HepG2 (cell line): ENCODE results near the gene SYNE1. TPM values are rescaled to one million over a fixed set of nuclear protein-coding genes. Genes with fewer than 3 reads are reported as not detected.

Experiments
- KAT2B ChIP-seq: fragments of 150-350 bp; IDR thresholded peaks from 2 replicates; pipeline ENCODE4 v1.6.1; 2014; ENCODE audit warnings: low read depth, low read length, borderline replicate concordance
- KMT2B ChIP-seq: IDR thresholded peaks from 2 replicates; pipeline ENCODE4 v1.6.1; 2016; ENCODE audit warnings: missing genetic modification reagents, missing compliant biosample characterization
- MAFF ChIP-seq: IDR thresholded peaks from 2 replicates; pipeline ENCODE4 v1.6.1; 2011; ENCODE audit warnings: low read depth, low read length, improper control_type of control experiment
- NFIC ChIP-seq: IDR thresholded peaks from 2 replicates; pipeline ENCODE4 v1.6.1; 2012; ENCODE audit warnings: mild to moderate bottlenecking, low read length, inconsistent platforms
- RARA ChIP-seq: IDR thresholded peaks from 2 replicates; pipeline ENCODE4 v1.6.1; 2016; ENCODE audit warnings: missing genetic modification reagents, missing compliant biosample characterization
- REXO4 ChIP-seq: sonication (generic); formaldehyde crosslinking; IDR thresholded peaks from 2 replicates; pipeline ENCODE4 v1.8.0; 2022; ENCODE audit warnings: missing genetic modification reagents, mild to moderate bottlenecking, borderline replicate concordance
- SIN3B ChIP-seq: fragments of 150-350 bp; IDR thresholded peaks from 2 replicates; pipeline ENCODE4 v1.6.1; 2014; ENCODE audit warnings: low read length
- SMC3 ChIP-seq: IDR thresholded peaks from 2 replicates; pipeline ENCODE4 v1.6.1; 2011; ENCODE audit warnings: low read length, improper control_type of control experiment
- SP140L ChIP-seq: sonication (generic); formaldehyde crosslinking; IDR thresholded peaks from 2 replicates; pipeline ENCODE4 v1.4.0; 2020; ENCODE audit warnings: missing genetic modification reagents, borderline replicate concordance
- TEAD2 ChIP-seq: sonication (generic); formaldehyde crosslinking; IDR thresholded peaks from 2 replicates; pipeline ENCODE4 v1.9.0; 2021; ENCODE audit warnings: missing genetic modification reagents
- ZMAT3 ChIP-seq: sonication (generic); formaldehyde crosslinking; conservative IDR thresholded peaks from 2 replicates; pipeline ENCODE4 v1.7.0; 2021; ENCODE audit warnings: missing genetic modification reagents
- ZNF720 ChIP-seq: sonication (generic); formaldehyde crosslinking; IDR thresholded peaks from 2 replicates; pipeline ENCODE4 v1.4.0; 2020; ENCODE audit warnings: missing genetic modification reagents
- polyA plus RNA-seq, 8 experiments: library from polyadenylated mRNA; depleted of rRNA in 3 of 8; stranded (reverse) in 7 of 8; unstranded in 1 of 8; fragments of >200 nt; fragmentation: Illumina TruSeq in 4 of 8; extraction: Trizol in 4 of 8; gene quantifications; 2 replicates each; pipeline versions ENCODE4 v1.2.1 to v1.2.3, GENCODE V29; 2011 to 2016; ENCODE audit warnings: low read depth in 4 of 8, missing spikeins in 1 of 8, mixed read lengths in 1 of 8; ENCODE audit not compliant: insufficient read depth in 1 of 8
- total RNA-seq, 5 experiments: library from RNA; depleted of rRNA; stranded (reverse); fragments of >200 nt; fragmentation: Illumina TruSeq; extraction: Trizol; gene quantifications; 2 replicates each; pipeline ENCODE4 v1.2.3, GENCODE V29; 2016; ENCODE audit warnings: low read depth in 1 of 5
- TF ChIP-seq, protein P1 (sequence below): sonication (generic); formaldehyde crosslinking; IDR thresholded peaks from 2 replicates; pipeline ENCODE4 v1.5.1; 2020; ENCODE audit warnings: mild to moderate bottlenecking, missing genetic modification reagents, borderline replicate concordance
- TF ChIP-seq, protein P2 (sequence below): sonication (generic); formaldehyde crosslinking; IDR thresholded peaks from 2 replicates; pipeline ENCODE4 v1.5.0; 2020; ENCODE audit warnings: mild to moderate bottlenecking, missing genetic modification reagents
- TF ChIP-seq, protein P3 (sequence below): IDR thresholded peaks from 2 replicates; pipeline ENCODE4 v1.6.1; 2016; ENCODE audit warnings: missing genetic modification reagents, missing compliant biosample characterization
- TF ChIP-seq, protein P4 (sequence below): sonication (generic); formaldehyde crosslinking; conservative IDR thresholded peaks from 2 replicates; pipeline ENCODE4 v1.4.0; 2020; ENCODE audit warnings: missing genetic modification reagents
- TF ChIP-seq, protein P5 (sequence below): sonication (generic); formaldehyde crosslinking; IDR thresholded peaks from 2 replicates; pipeline ENCODE4 v1.4.0; 2020; ENCODE audit warnings: missing genetic modification reagents, borderline replicate concordance
- TF ChIP-seq, protein P6 (sequence below): sonication (generic); formaldehyde crosslinking; IDR thresholded peaks from 2 replicates; pipeline ENCODE4 v1.5.0; 2020; ENCODE audit warnings: missing genetic modification reagents
- TF ChIP-seq, protein P7 (sequence below): sonication (generic); formaldehyde crosslinking; IDR thresholded peaks from 2 replicates; pipeline ENCODE4 v1.4.0; 2020; ENCODE audit warnings: missing genetic modification reagents, mild to moderate bottlenecking, borderline replicate concordance

SYNE1 gene
- total and polyA plus RNA-seq, 2 of the 13 experiments (the other 11 are each of a cell fraction or from before 2014, with no cell fraction given) = 5.5 to 15.9 TPM

DNA sequence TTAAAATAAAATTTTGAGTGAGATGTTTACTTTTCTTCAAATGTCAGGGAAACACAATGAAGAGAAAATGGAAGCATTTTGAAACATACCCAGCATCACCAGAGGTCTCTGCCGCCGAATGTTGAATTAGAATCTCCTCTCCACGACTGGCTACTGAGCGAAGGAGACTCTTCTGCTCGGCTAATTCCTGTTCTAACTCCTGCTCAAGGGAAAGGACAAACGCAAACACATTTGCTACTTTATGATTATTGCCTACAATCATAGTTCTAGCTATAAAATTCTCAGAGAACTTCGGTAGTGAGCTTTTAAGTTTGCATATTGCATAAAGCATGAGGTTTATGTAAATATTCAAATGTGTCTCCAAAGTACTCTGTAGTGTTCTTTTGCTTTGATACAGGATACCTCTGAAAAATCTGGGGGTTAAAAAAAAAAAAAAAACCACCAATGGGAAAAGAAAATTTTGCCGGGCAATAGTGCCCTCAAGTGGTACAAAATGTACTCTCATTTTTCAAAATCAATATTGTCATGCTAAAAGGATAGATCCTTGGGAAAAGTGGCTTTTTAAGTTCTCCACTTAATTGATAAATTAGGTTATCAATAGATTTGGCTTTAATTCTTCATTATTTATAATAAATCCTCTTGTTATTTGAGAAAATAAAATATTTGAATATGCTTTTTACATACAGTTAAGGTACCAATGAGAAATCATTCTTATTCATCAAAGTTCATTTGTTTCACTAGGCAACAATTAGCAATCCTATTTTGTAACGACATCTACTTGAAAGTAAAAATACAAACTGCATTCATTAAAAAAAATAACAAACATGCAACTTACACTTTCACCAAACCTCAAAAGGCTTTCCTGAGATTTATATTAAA, 369.0 kb downstream of the SYNE1 start (continued):
- TF ChIP-seq, protein P1, sequence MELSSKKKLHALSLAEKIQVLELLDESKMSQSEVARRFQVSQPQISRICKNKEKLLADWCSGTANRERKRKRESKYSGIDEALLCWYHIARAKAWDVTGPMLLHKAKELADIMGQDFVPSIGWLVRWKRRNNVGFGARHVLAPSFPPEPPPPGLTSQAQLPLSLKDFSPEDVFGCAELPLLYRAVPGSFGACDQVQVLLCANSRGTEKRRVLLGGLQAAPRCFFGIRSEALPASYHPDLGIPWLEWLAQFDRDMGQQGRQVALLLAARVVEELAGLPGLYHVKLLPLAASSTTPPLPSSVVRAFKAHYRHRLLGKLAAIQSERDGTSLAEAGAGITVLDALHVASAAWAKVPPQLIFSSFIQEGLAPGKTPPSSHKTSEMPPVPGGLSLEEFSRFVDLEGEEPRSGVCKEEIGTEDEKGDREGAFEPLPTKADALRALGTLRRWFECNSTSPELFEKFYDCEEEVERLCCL = no peak
- TF ChIP-seq SIN3B = no peak
- TF ChIP-seq, protein P2, sequence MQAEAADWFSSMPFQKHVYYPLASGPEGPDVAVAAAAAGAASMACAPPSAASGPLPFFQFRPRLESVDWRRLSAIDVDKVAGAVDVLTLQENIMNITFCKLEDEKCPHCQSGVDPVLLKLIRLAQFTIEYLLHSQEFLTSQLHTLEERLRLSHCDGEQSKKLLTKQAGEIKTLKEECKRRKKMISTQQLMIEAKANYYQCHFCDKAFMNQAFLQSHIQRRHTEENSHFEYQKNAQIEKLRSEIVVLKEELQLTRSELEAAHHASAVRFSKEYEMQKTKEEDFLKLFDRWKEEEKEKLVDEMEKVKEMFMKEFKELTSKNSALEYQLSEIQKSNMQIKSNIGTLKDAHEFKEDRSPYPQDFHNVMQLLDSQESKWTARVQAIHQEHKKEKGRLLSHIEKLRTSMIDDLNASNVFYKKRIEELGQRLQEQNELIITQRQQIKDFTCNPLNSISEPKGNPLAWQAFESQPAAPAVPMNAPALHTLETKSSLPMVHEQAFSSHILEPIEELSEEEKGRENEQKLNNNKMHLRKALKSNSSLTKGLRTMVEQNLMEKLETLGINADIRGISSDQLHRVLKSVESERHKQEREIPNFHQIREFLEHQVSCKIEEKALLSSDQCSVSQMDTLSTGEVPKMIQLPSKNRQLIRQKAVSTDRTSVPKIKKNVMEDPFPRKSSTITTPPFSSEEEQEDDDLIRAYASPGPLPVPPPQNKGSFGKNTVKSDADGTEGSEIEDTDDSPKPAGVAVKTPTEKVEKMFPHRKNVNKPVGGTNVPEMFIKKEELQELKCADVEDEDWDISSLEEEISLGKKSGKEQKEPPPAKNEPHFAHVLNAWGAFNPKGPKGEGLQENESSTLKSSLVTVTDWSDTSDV (CRISPR knock-in tag) = no peak
- TF ChIP-seq ZMAT3 = no peak
- TF ChIP-seq, protein P3, sequence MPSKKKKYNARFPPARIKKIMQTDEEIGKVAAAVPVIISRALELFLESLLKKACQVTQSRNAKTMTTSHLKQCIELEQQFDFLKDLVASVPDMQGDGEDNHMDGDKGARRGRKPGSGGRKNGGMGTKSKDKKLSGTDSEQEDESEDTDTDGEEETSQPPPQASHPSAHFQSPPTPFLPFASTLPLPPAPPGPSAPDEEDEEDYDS (CRISPR knock-in tag) = no peak
- TF ChIP-seq, protein P4, sequence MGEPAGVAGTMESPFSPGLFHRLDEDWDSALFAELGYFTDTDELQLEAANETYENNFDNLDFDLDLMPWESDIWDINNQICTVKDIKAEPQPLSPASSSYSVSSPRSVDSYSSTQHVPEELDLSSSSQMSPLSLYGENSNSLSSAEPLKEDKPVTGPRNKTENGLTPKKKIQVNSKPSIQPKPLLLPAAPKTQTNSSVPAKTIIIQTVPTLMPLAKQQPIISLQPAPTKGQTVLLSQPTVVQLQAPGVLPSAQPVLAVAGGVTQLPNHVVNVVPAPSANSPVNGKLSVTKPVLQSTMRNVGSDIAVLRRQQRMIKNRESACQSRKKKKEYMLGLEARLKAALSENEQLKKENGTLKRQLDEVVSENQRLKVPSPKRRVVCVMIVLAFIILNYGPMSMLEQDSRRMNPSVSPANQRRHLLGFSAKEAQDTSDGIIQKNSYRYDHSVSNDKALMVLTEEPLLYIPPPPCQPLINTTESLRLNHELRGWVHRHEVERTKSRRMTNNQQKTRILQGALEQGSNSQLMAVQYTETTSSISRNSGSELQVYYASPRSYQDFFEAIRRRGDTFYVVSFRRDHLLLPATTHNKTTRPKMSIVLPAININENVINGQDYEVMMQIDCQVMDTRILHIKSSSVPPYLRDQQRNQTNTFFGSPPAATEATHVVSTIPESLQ (CRISPR knock-in tag) = no peak
- 0 out of 2 replicates have a peak, but pooled peaks have one; percentile 27 for TF ChIP-seq SP140L (CRISPR knock-in tag)
- peak; percentile 36; the same call in 1 of the 2 replicates for TF ChIP-seq NFIC
- TF ChIP-seq RARA (CRISPR knock-in tag) = no peak
- TF ChIP-seq KMT2B (CRISPR knock-in tag) = no peak
- TF ChIP-seq MAFF = no peak
- no peak for TF ChIP-seq TEAD2 (CRISPR knock-in tag)
- peak; percentile 85 for TF ChIP-seq SMC3
- no peak for TF ChIP-seq REXO4 (CRISPR knock-in tag)
- TF ChIP-seq, protein P5, sequence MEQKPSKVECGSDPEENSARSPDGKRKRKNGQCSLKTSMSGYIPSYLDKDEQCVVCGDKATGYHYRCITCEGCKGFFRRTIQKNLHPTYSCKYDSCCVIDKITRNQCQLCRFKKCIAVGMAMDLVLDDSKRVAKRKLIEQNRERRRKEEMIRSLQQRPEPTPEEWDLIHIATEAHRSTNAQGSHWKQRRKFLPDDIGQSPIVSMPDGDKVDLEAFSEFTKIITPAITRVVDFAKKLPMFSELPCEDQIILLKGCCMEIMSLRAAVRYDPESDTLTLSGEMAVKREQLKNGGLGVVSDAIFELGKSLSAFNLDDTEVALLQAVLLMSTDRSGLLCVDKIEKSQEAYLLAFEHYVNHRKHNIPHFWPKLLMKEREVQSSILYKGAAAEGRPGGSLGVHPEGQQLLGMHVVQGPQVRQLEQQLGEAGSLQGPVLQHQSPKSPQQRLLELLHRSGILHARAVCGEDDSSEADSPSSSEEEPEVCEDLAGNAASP (CRISPR knock-in tag) = no peak
- TF ChIP-seq, protein P6, sequence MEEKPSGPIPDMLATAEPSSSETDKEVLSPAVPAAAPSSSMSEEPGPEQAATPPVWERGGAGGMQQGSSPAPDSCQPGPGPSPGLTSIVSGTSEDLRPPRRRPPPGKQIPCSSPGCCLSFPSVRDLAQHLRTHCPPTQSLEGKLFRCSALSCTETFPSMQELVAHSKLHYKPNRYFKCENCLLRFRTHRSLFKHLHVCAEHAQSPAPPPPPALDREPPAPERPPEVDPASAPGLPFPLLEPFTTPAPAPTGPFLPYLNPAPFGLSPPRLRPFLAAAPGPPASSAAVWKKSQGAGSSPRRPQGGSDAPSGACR (CRISPR knock-in tag) = no peak
- TF ChIP-seq, protein P7, sequence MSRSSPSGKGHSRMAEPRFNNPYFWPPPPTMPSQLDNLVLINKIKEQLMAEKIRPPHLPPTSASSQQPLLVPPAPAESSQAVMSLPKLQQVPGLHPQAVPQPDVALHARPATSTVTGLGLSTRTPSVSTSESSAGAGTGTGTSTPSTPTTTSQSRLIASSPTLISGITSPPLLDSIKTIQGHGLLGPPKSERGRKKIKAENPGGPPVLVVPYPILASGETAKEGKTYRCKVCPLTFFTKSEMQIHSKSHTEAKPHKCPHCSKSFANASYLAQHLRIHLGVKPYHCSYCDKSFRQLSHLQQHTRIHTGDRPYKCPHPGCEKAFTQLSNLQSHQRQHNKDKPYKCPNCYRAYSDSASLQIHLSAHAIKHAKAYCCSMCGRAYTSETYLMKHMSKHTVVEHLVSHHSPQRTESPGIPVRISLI (CRISPR knock-in tag) = peak; percentile 94
- no peak for TF ChIP-seq ZNF720 (CRISPR knock-in tag)
- TF ChIP-seq KAT2B = 0 out of 2 replicates have a peak, but pooled peaks have one; percentile 7
